Stomach (tissue), 9 donors: Measurements from ENCODE around the gene APBA3. TPM values are rescaled to one million over a fixed set of nuclear protein-coding genes. Genes with fewer than 3 reads are reported as not detected.

Source experiments
- DNase-seq, 2 donors: peaks; one replicate each; pipeline versions ENCODE4 v3.0.0 to v3.0.0-alpha.2; 2013 to 2019
- H3K27ac ChIP-seq, 5 donors: fragments of 200-600 bp in 4 of 5; sonication (generic) in 4 of 5; one replicate each; pipeline ENCODE4 v1.5.1; 2013 to 2019; ENCODE audit warnings: mild to moderate bottlenecking in 1 of 5, moderate library complexity in 1 of 5
- H3K27me3 ChIP-seq, 3 donors: fragments of 200-600 bp; sonication (generic); one replicate each; pipeline ENCODE4 v1.5.1; 2017 to 2019; ENCODE audit warnings: mixed run types in 1 of 3
- H3K36me3 ChIP-seq, 4 donors: fragments of 200-600 bp; sonication (generic); 1 replicate in 3 of 4; 2 replicates in 1 of 4; pipeline ENCODE4 v1.5.1; 2016 to 2019
- H3K4me1 ChIP-seq, 4 donors: fragments of 200-600 bp; sonication (generic); one replicate each; pipeline ENCODE4 v1.5.1; 2016 to 2019
- H3K4me3 ChIP-seq, 4 donors: fragments of 200-600 bp; sonication (generic) in 3 of 4; one replicate each; pipeline ENCODE4 v1.5.1; 2016 to 2019; ENCODE audit warnings: mild to moderate bottlenecking in 1 of 4
- H3K9me3 ChIP-seq, 4 donors: fragments of 200-600 bp; sonication (generic); one replicate each; pipeline ENCODE4 v1.5.1; 2016 to 2019
- CTCF ChIP-seq, 7 experiments: fragments of 450-650 bp in 4 of 7; fragments of 200-600 bp in 3 of 7; sonication (generic) in 3 of 7; IDR thresholded peaks; one replicate each; pipeline ENCODE4 v1.5.1; 2016 to 2019; ENCODE audit warnings: antibody characterized with exemption in 7 of 7, control low read depth in 2 of 7, mild to moderate bottlenecking in 1 of 7
- EP300 ChIP-seq: sonication (generic); formaldehyde crosslinking; IDR thresholded peaks from one replicate; pipeline ENCODE4 v1.6.1; 2017; ENCODE audit warnings: antibody characterized with exemption
- POLR2A ChIP-seq, 4 donors: fragments of 450-650 bp; IDR thresholded peaks; one replicate each; pipeline ENCODE4 v1.6.1; 2016; ENCODE audit warnings: antibody characterized with exemption in 4 of 4, control low read depth in 2 of 4, mild to moderate bottlenecking in 1 of 4, moderate library complexity in 1 of 4
- POLR2AphosphoS5 ChIP-seq, 3 donors: sonication (generic); formaldehyde crosslinking; IDR thresholded peaks; one replicate each; pipeline ENCODE4 v1.6.1; 2016; ENCODE audit warnings: antibody characterized with exemption in 3 of 3
- WGBS, 5 donors: extraction: QIAGEN DNeasy Blood & Tissue Kit in 3 of 5; methylation state at CpG; one replicate each; pipeline versions ENCODE4 v1.1.5 to v1.1.7; 2013 to 2018; 5-methylcytosine and 5-hydroxymethylcytosine counted together
- intact Hi-C: fragments of 100-400 bp; cut with DNase I; formaldehyde crosslinking; loops from one replicate; pipeline ENCODE4 v1.15.1; 2023; ENCODE audit warnings: low total_unique reads
- polyA plus RNA-seq, 3 donors: library from polyadenylated mRNA; stranded (reverse); fragments of 200-250 nt; gene quantifications; one replicate each; pipeline ENCODE4 v1.2.3, GENCODE V29; 2013
- total RNA-seq, 5 donors: library from RNA; depleted of rRNA; stranded (reverse); fragments of >200 nt; gene quantifications; one replicate each; pipeline versions ENCODE4 v1.1.0 to v1.2.3, GENCODE V29; 2014 to 2016
- donor health status: healthy with polysubstance abuse.
- donor health status: Bipolar disorder and iron deficiency.
- donor health status: healthy.

Gene APBA3
- total and polyA plus RNA-seq, 8 donors = 9.4 to 111 (median 16.6) TPM

GRCh38 chr19:3780786-3781304 is 19.4 kb upstream of the APBA3 start:
- DNase-seq = no peak
- H3K27ac ChIP-seq = no peak overlapping the region
- 84 to 89% (median 87%) methylated on average over 9 of the region's 9 CpGs for WGBS, 5 donors

GRCh38 chr19:3778899-3779723 is 17.6 kb upstream of the APBA3 start:
- peaks cover 0 to 12% (median 0%) of the 10 kb centered on the region in 4 donors for H3K36me3 ChIP-seq
- H3K27ac ChIP-seq = no peak overlapping the region
- H3K27me3 ChIP-seq = peaks cover 0 to 44% (median 8%) of the 10 kb centered on the region in 3 donors
- intact Hi-C loops = no loop called here
- no peak for DNase-seq
- H3K4me3 ChIP-seq = no peak overlapping the region
- peaks cover 20 to 26% (median 25%) of the 10 kb centered on the region in 4 donors for H3K9me3 ChIP-seq
- 55 to 70% (median 65%) methylated on average over 10 to 44 of the region's 44 CpGs for WGBS, 5 donors
- no peaks in the 10 kb centered on the region for H3K4me1 ChIP-seq
- TF ChIP-seq POLR2AphosphoS5 (IDR thresholded peaks at IDR 0.05) (no peak), CTCF (IDR thresholded peaks at IDR 0.05) (no peak), POLR2A (IDR thresholded peaks at IDR 0.05) (no peak), EP300 (no peak)

More at GRCh38 chr19:3780786-3781304, 19.4 kb upstream of the APBA3 start:
- no peak overlapping the region for H3K4me3 ChIP-seq
- peaks cover 0 to 12% (median 0%) of the 10 kb centered on the region in 4 donors for H3K36me3 ChIP-seq
- H3K9me3 ChIP-seq = peaks cover 20 to 26% (median 25%) of the 10 kb centered on the region in 4 donors
- intact Hi-C loops = no loop called here
- peaks cover 6 to 62% (median 26%) of the 10 kb centered on the region in 3 donors for H3K27me3 ChIP-seq
- TF ChIP-seq POLR2AphosphoS5 (IDR thresholded peaks at IDR 0.05) (no peak), CTCF (IDR thresholded peaks at IDR 0.05) (no peak), POLR2A (IDR thresholded peaks at IDR 0.05) (no peak), EP300 (no peak)
- peaks cover 0 to 12% (median 9%) of the 10 kb centered on the region in 4 donors for H3K4me1 ChIP-seq

- H3K27ac ChIP-seq = no peak overlapping the region
- no peaks in the 10 kb centered on the region for H3K4me1 ChIP-seq
- no peak for DNase-seq
- WGBS, 5 donors = 78 to 84% (median 83%) methylated on average over 11 to 37 of the region's 37 CpGs
- peaks cover 20 to 26% (median 25%) of the 10 kb centered on the region in 4 donors for H3K9me3 ChIP-seq
- no peak overlapping the region for H3K4me3 ChIP-seq
- intact Hi-C loops = no loop called here
- no peak for TF ChIP-seq POLR2A (IDR thresholded peaks at IDR 0.05)
- TF ChIP-seq EP300 = no peak
- no peak for TF ChIP-seq CTCF (IDR thresholded peaks at IDR 0.05)
- TF ChIP-seq POLR2AphosphoS5 (IDR thresholded peaks at IDR 0.05) = no peak
- peaks cover 0 to 36% (median 1%) of the 10 kb centered on the region in 3 donors for H3K27me3 ChIP-seq
- peaks cover 0 to 12% (median 0%) of the 10 kb centered on the region in 4 donors for H3K36me3 ChIP-seq
Measured at GRCh38 chr19:3778104-3778867, 16.8 kb upstream of the APBA3 start.

- peaks cover 0 to 1% (median 0%) of the 10 kb centered on the region in 4 donors for H3K36me3 ChIP-seq
- WGBS, 5 donors = 85 to 96% (median 90%) methylated on average over 1 of the region's 1 CpG
- TF ChIP-seq POLR2AphosphoS5 (IDR thresholded peaks at IDR 0.05) = no peak
- TF ChIP-seq CTCF (IDR thresholded peaks at IDR 0.05) = no peak
- TF ChIP-seq EP300 = no peak
- DNase-seq = no peak
- no peaks in the 10 kb centered on the region for H3K4me1 ChIP-seq
- no peak overlapping the region for H3K4me3 ChIP-seq
- H3K27me3 ChIP-seq = peaks cover 0 to 19% (median 0%) of the 10 kb centered on the region in 3 donors
- no peak overlapping the region for H3K27ac ChIP-seq
- peaks cover 9 to 11% (median 10%) of the 10 kb centered on the region in 4 donors for H3K9me3 ChIP-seq
- intact Hi-C loops = no loop called here
Measured at GRCh38 chr19:3776479-3777040, 15.1 kb upstream of the APBA3 start.
